GM12892 (cell line): ENCODE data around the gene CDON.

Experiments used
- POLR2A ChIP-seq: IDR thresholded peaks from 2 replicates; pipeline ENCODE4 v1.6.1; 2011; ENCODE audit warnings: low read depth, low read length, control low read depth
- POLR2AphosphoS5 ChIP-seq: IDR thresholded peaks from 2 replicates; pipeline ENCODE4 v1.6.1; 2011; ENCODE audit warnings: low read depth, low read length, control low read depth
- TAF1 ChIP-seq: IDR thresholded peaks from 2 replicates; pipeline ENCODE4 v1.6.1; 2011; ENCODE audit warnings: low read depth, mild to moderate bottlenecking, control low read depth, low read length, borderline replicate concordance

GRCh38 chr11:125944350-125945010 is 118.2 kb downstream of the CDON start:
- TF ChIP-seq POLR2AphosphoS5 (no peak), POLR2A (no peak), TAF1 (no peak)
